ENCODE measurements around the gene CRIM1.

The CRIM1 gene

DNA sequence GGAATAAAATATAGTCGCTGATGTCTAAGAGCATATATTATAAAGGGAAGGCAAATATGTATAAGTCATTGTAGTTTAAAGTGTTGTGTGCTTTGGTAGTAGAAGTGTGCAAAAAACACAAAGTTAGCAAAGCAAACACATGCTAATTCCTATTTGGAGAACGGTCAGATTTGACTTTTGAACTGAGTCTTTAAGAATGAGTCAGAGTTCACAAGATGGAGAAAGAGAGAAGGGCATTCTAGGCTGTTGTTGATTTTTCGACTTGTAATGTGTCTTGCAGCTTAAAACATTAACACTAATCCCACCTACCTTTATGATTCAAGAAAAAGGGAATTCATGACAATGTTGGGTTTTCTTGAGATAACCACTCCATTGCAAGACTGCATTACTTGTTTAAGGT is 98.1 kb downstream of the CRIM1 start:
- peaks cover 11% of the 10 kb centered on the region for H3K36me3 Mint-ChIP-seq (ENCODE audit: low read depth)
- H3K9me3 Mint-ChIP-seq: no peaks in the 10 kb centered on the region
- no peaks in the 10 kb centered on the region for H3K27me3 Mint-ChIP-seq
- no peak overlapping the region for H3K4me3 Mint-ChIP-seq
- H3K27ac Mint-ChIP-seq: no peak overlapping the region
- no peaks in the 10 kb centered on the region for H3K4me1 Mint-ChIP-seq (ENCODE audit: low read depth)

DNA sequence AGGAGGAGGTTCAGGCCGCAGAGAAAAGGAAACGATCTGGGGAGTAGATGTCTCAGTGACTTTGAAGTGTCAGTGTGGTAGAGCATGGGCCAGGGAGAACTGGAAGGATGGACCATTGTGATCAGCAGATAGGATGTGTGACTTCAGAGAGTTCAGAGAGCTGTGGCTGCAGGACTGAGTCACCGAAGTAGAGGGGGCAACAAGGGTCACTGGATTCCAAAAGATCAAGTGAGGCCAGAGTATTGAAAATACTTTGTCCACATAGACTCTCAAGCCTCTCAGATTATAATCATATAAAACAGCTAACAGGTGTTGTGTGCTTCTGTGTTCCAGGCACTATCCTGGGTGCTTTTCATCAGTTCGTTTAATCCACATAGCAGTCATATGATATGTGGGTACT is 99.4 kb downstream of the CRIM1 start:
- Mint-ChIP-seq H3K4me1 (ENCODE audit: low read depth) (no peaks in the 10 kb centered on the region), H3K4me3 (no peak overlapping the region), H3K27me3 (no peaks in the 10 kb centered on the region), H3K9me3 (no peaks in the 10 kb centered on the region), H3K27ac (no peak overlapping the region), H3K36me3 (ENCODE audit: low read depth) (peaks cover 11% of the 10 kb centered on the region)

DNA sequence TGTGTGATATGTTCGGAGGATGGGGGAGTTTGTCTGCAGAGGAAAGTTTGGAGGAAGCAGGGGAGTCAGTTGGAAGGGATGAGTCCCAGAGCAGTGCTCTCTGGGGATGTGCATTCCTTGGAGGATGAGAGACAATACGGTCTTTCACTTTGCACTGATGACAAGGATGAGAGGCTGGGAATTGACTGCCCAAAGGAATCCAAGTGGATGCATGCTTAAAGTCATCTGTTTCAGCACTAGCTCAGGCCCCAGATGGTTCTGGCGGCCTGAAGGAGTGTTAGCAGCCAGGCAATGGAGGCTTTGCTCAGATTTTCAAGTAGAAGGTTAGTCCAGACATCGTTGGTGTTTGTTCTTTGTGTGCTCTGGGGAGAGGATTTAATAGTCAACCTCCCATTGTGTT is 100.2 kb downstream of the CRIM1 start:
- Mint-ChIP-seq H3K9me3 (no peaks in the 10 kb centered on the region), H3K4me3 (no peak overlapping the region), H3K27me3 (no peaks in the 10 kb centered on the region), H3K36me3 (ENCODE audit: low read depth) (peaks cover 11% of the 10 kb centered on the region), H3K27ac (no peak overlapping the region), H3K4me1 (ENCODE audit: low read depth) (no peaks in the 10 kb centered on the region)

DNA sequence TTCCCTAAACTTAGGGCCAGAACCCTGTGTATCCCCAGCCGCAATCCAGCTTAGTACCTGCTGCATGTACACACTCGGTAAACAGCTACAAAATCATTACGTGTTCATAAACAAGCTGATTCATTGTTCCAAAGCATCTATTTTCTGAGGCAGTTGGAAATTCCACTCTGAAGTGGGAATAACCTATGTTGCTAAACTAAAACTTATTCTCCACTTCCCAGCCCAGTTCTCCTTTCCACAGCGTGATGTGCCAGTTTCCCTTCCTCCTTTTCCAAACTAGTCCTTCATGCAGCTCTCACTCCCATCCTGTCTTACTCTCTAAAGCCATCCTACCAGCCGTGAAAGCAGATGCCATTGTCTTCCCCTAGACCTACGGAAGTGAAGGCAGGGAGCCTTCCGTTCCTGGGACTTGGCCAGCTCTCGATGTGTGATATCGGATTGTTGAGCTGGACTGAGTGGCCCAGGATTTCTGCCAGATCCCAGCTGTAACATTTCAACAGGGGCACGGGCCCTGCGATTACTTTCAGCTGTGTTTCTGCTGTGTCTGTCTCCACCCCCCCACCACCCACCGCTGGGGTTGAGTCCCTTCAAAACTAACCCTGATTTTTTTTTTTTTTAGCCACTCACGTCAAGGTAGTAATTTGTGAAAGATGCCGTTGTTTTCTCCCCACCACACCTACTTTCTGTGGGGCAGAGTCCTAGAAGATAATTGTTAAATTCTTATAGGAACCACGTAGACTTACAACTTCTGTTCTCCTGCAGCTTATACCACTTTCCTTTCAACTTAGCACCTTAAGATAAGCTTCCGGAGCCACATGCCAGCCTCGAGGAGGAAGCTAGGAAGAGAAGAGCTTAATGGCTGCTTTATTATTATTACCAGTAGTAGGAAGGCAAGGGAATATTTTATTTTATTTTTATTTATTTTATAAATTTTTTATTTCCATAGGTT is 100.9 kb downstream of the CRIM1 start:
- no peaks in the 10 kb centered on the region for H3K27me3 Mint-ChIP-seq
- H3K27ac Mint-ChIP-seq: no peak overlapping the region
- H3K4me3 Mint-ChIP-seq: no peak overlapping the region
- H3K4me1 Mint-ChIP-seq (ENCODE audit: low read depth): no peaks in the 10 kb centered on the region
- peaks cover 11% of the 10 kb centered on the region for H3K36me3 Mint-ChIP-seq (ENCODE audit: low read depth)
- no peaks in the 10 kb centered on the region for H3K9me3 Mint-ChIP-seq

DNA sequence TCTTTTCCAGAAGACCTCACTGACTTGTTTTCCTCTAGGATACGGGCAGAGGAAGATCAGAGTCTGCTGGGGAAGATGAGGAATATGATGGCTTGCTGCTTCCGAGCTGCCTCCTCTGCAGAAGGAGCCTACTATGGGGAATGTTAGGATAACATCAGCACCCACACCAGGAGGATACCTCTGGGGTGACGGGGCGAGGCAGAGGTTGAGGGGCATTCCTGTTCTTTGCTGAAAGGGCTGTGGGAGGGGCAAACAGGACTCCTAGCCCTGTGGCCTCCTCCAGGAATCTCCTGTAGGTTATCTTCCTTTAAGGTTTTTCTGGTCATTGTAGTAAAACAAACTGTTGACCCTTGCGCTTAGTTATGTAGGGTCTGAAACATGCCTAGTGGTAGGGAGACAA is 102.5 kb downstream of the CRIM1 start:
- Mint-ChIP-seq H3K4me1 (ENCODE audit: low read depth) (no peaks in the 10 kb centered on the region), H3K27me3 (no peaks in the 10 kb centered on the region), H3K4me3 (no peak overlapping the region), H3K36me3 (ENCODE audit: low read depth) (peaks cover 3% of the 10 kb centered on the region), H3K27ac (no peak overlapping the region), H3K9me3 (no peaks in the 10 kb centered on the region)

DNA sequence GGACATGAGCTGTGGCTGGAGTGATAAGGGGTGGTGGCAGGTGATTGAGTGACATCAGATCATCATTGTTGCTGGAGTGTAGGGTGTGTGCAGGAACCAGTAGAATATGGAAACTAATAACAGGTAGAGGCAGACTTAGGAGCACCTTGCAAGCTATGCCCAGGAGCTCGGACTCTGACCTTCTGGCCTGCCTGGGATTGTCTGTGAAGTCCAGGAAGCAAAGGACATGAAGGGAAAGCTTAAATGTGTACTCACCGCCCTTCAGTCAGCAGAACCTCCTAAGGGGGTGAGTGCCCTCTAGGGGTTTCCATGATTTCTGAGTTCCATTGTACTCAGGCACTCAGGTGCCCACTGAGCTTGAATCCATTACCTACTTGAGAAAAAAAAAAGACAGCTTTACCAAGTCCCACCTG is 104.2 kb downstream of the CRIM1 start:
- H3K36me3 Mint-ChIP-seq (ENCODE audit: low read depth): peaks cover 10% of the 10 kb centered on the region
- no peaks in the 10 kb centered on the region for H3K9me3 Mint-ChIP-seq
- H3K27ac Mint-ChIP-seq: no peak overlapping the region
- no peak overlapping the region for H3K4me3 Mint-ChIP-seq
- H3K4me1 Mint-ChIP-seq (ENCODE audit: low read depth): no peaks in the 10 kb centered on the region
- H3K27me3 Mint-ChIP-seq: no peaks in the 10 kb centered on the region

DNA sequence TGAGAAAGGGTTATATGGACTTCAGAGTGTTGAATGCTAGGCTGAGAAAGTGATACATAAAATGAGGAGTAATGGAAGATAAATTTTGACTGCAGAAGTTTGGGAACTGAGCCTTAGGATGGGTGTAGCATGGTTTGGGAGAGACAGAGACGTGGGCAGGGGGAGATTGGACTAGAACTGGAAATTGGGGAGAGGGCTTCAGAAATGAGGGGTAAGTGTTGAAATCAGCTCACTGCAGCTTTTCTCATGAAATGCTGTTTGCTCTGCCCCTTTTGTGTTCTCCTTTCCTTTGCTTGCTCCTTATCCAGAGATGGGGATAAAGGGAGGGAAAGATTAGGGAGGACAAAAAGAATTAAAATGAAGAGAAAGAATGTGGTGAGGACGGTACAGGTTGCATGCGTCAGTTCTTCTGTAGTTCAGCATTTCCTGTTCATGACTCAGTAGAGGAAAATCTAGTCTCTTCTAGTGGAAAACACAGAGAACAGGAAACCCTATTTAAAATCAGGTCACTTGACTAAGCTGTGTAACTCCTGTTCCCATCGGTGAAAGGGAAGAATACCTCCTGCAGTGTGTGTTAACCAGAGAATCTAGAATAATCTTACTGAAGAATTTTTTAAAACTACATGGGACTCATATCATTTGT is 105.6 kb downstream of the CRIM1 start:
- no peaks in the 10 kb centered on the region for H3K9me3 Mint-ChIP-seq
- H3K4me3 Mint-ChIP-seq: no peak overlapping the region
- H3K4me1 Mint-ChIP-seq (ENCODE audit: low read depth): no peaks in the 10 kb centered on the region
- H3K27ac Mint-ChIP-seq: peak overlapping the region; percentile 31
- H3K36me3 Mint-ChIP-seq (ENCODE audit: low read depth): peaks cover 18% of the 10 kb centered on the region
- no peaks in the 10 kb centered on the region for H3K27me3 Mint-ChIP-seq

DNA sequence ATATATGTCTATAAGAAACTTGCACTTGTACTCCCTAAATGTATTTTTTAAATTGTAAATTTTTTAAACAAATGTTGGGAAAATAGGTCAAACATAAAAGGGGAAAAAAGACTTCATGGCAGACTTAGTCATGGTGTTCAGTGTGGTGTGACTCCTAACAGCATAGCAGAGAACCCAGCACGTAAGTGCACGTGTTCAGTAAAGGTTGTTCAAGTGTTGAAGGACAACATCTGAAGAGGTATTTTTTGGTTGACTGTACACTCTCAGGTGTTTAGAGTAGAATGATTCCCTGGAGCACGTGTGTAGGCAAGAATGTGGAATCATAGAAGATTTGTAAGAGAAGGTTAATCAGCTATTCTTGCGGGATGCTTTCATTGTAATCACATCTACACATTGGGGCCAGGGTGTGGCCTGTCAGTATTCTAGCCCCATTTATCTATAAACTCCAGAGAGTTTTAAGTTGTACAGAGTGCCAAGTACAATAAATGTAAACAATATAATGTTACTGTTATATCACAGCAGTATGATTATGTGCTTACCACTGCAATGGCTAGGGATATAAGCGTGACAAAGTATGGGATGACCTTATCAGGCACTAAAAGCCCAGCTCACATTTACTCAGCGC is 106.8 kb downstream of the CRIM1 start:
- Mint-ChIP-seq H3K9me3 (no peaks in the 10 kb centered on the region), H3K27ac (no peak overlapping the region), H3K4me3 (no peak overlapping the region), H3K36me3 (ENCODE audit: low read depth) (peaks cover 29% of the 10 kb centered on the region), H3K27me3 (no peaks in the 10 kb centered on the region), H3K4me1 (ENCODE audit: low read depth) (no peaks in the 10 kb centered on the region)

DNA sequence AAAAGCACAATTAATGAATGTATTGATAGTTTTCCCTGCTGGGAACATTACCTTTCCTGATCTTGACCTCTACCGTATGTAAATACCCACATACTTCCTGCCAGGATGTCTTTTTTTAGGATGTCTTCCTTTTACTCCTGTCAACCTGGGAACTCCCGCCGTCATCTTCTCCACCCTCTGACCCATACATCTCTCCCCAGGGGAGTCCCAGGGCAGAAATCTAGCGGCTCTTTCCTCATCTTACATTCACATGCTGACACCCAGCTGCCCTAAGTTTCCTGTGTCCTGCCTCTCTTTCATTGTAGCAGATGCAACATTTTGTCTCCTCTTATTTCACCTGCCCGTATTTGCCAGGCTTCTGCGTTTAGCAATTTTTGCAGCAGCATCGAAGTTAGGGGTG is 107.8 kb downstream of the CRIM1 start:
- Mint-ChIP-seq H3K4me3 (no peak overlapping the region), H3K4me1 (ENCODE audit: low read depth) (no peaks in the 10 kb centered on the region), H3K27me3 (no peaks in the 10 kb centered on the region), H3K9me3 (no peaks in the 10 kb centered on the region), H3K36me3 (ENCODE audit: low read depth) (peaks cover 37% of the 10 kb centered on the region), H3K27ac (no peak overlapping the region)

DNA sequence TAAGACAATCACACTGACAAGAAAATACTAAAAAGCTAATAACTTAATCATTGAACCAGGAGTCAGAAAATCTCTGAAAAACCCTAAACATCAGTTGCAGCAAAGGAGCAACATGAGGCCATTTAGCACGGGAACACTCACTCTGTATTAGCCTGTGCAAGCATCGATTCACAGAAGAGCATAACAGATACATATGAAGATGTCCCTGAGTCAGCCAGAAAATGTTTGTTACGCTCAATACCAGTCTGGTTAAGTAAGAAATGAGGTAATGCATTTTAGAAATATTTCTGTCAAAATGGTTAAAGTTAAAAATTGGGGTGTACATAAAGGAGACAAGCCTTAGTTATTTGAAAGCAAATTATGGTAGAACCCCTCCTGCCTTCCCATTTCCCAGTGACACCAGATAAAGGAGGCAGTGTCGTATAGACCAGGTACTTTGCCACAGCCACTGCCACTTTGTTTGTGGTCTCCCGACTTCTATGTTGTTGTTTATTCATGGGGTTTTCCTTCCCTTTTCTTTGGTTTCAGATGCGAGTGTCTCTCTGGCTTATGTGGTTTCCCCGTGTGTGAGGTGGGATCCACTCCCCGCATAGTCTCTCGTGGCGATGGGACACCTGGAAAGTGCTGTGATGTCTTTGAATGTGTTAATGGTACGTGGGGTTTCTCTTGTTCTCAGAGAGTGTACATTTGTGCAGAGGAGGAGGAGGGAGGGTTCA is 108.6 kb downstream of the CRIM1 start:
- Mint-ChIP-seq H3K4me1 (ENCODE audit: low read depth) (no peaks in the 10 kb centered on the region), H3K27ac (no peak overlapping the region), H3K9me3 (no peaks in the 10 kb centered on the region), H3K36me3 (ENCODE audit: low read depth) (peaks cover 37% of the 10 kb centered on the region), H3K27me3 (no peaks in the 10 kb centered on the region), H3K4me3 (no peak overlapping the region)

DNA sequence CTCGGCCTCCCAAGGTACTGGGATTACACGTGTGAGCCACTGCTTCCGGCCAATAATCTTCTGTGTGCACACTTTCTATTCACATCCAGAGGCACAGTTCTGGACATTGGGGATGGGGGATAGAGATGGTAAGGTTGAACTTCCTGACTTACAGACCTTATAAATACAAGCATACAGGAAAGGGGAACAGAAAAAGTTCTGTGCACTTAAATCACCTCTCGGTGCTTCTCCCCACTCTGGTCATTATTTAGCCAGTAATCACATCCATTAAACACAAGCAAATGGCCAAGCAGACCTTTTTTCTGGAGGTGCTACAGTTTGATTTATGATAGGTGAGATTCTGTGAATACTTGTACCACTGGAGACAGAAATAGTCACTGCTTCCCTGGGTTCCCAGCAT is 110.6 kb downstream of the CRIM1 start:
- Mint-ChIP-seq H3K27ac (no peak overlapping the region), H3K27me3 (no peaks in the 10 kb centered on the region), H3K4me1 (ENCODE audit: low read depth) (no peaks in the 10 kb centered on the region), H3K9me3 (no peaks in the 10 kb centered on the region), H3K4me3 (no peak overlapping the region), H3K36me3 (ENCODE audit: low read depth) (peaks cover 37% of the 10 kb centered on the region)

DNA sequence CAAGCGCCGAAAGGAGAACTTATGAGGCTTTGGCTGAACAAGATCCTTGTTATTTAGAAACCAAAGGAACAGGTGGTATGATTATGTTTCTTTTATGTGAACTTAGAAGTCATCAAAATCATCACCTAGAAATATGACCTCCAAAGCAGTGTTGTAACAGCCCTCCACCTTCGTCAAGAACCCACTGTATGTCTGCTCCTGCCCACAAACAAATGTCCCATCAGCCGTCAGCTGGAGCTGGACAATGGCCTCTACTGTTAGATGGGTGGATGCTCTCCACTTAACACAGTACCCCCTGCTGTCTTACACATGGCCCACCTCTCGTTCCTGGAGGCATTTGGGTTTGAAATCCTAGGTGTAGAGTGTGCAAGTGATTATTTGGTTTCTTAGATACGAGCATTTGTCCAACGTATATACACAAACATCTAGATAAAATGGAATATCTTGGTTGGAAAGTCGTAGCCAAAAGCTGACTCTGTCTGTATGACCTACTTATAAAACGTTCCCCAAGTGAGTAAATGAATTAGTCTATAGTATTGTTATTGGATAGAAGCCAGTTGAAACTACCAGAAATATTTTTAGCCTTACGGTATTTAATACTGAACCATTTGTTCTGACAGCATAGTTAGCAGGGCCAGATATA is 113.0 kb downstream of the CRIM1 start:
- Mint-ChIP-seq H3K9me3 (peaks cover 4% of the 10 kb centered on the region), H3K4me1 (ENCODE audit: low read depth) (no peaks in the 10 kb centered on the region), H3K27me3 (no peaks in the 10 kb centered on the region), H3K4me3 (no peak overlapping the region), H3K27ac (no peak overlapping the region), H3K36me3 (ENCODE audit: low read depth) (peaks cover 47% of the 10 kb centered on the region)

DNA sequence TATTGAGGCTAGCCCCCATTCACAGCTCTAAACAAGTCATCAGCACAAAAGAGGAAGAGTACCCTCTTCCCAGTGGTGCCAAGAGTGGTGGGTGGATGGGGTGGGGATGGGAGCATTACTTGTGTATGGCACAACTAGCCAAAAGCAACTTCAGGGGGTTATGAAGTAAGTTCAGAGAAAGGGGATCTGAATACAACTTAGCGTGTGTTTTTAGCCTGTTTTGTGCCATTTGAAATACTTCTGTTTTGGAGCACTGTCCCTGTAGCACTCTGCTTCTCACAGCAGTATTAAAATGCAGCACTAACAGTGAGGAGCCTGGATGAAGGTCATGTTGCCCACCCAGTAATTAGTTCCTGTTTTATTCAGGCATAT is 113.5 kb downstream of the CRIM1 start:
- Mint-ChIP-seq H3K4me1 (ENCODE audit: low read depth) (no peaks in the 10 kb centered on the region), H3K36me3 (ENCODE audit: low read depth) (peaks cover 49% of the 10 kb centered on the region), H3K27ac (no peak overlapping the region), H3K4me3 (no peak overlapping the region), H3K27me3 (no peaks in the 10 kb centered on the region), H3K9me3 (peaks cover 4% of the 10 kb centered on the region)

DNA sequence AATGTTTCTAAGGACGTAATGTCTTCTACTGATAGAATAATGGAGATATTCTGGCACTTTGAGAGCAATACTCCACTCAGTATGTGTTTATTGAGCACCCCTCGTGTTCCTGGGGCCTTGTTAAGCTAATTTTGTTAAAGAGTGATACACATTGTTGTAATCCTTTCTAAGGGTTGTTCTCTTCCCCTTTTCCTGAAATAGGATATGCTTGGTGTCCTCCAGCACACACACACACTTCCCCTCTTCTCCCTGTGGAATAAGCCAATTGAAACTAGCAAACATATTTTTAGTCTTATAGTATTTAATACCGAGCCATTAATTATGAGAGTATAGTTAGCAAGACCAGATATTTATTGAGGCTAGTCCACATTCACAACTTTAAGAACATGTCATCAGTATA is 114.1 kb downstream of the CRIM1 start:
- H3K4me3 Mint-ChIP-seq: no peak overlapping the region
- no peak overlapping the region for H3K27ac Mint-ChIP-seq
- H3K27me3 Mint-ChIP-seq: no peaks in the 10 kb centered on the region

More for the DNA sequence above, 114.1 kb downstream of the CRIM1 start:
- Mint-ChIP-seq H3K4me1 (ENCODE audit: low read depth) (no peaks in the 10 kb centered on the region), H3K9me3 (peaks cover 4% of the 10 kb centered on the region), H3K36me3 (ENCODE audit: low read depth) (peaks cover 44% of the 10 kb centered on the region)

All from stimulated activated naive CD8-positive, alpha-beta T cell treated with anti-CD3 and anti-CD28 coated beads, Interleukin-15, Interleukin-2, amounts not matched to agents 100 ng/mL and 50 ng/mL, for 24 hours (primary cell).